ENCODE data around the gene TSEN15.

The TSEN15 gene

GRCh38 chr1:184110272-184111204 lies 59.0 kb downstream of the TSEN15 start:
- no peak for DNase-seq

- no peak for DNase-seq
Observed at GRCh38 chr1:184112176-184112948, 60.8 kb downstream of the TSEN15 start.

- DNase-seq = no peak
Observed at GRCh38 chr1:184113251-184113650, 61.7 kb downstream of the TSEN15 start.

- no peak for DNase-seq
Observed at GRCh38 chr1:184114818-184115398, 63.4 kb downstream of the TSEN15 start.

GRCh38 chr1:184116287-184116686 lies 64.8 kb downstream of the TSEN15 start:
- DNase-seq = no peak

GRCh38 chr1:184118046-184118445 lies 66.5 kb downstream of the TSEN15 start:
- no peak for DNase-seq
